Stimulated activated naive CD8-positive, alpha-beta T cell treated with anti-CD3 and anti-CD28 coated beads, Interleukin-15, Interleukin-2, amounts not matched to agents 100 U/mL and 50 U/mL, for 24 hours (primary cell): ENCODE measurements around the gene TACC2.

Experiments
- ATAC-seq: fragments of 150-1000 bp; cut with Tn5 transposase; one replicate; pipeline ENCODE4 v1.10.0; 2021
- DNase-seq: peaks from one replicate; pipeline ENCODE4 v3.0.0; 2021

The TACC2 gene

GRCh38 chr10:122296363-122297120 lies 307.6 kb downstream of the TACC2 start:
- ATAC-seq (no peak), DNase-seq (no peak)

DNA sequence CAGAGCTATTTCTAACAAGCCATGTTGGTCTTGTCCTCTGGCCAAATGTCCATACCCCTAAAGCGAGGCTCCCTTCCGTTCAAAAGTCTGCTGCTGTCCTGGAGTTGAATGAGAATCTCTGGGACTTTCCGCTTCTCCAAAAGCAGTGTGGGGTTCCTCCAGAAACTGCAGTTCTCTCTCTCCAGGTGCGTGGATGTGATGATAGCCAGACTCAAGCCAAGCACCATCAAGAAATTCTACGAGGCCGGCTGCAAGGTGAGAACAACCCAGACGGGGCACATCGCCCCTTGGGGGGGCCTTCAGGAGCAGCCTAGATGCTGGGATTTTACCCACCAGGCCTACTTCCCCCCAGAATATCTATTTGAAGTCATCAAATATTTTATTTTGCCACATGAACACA lies 308.6 kb downstream of the TACC2 start:
- ATAC-seq, result no peak
- DNase-seq, result no peak

GRCh38 chr10:122298206-122298597 lies 309.2 kb downstream of the TACC2 start:
- no peak for DNase-seq
- ATAC-seq, result no peak

DNA sequence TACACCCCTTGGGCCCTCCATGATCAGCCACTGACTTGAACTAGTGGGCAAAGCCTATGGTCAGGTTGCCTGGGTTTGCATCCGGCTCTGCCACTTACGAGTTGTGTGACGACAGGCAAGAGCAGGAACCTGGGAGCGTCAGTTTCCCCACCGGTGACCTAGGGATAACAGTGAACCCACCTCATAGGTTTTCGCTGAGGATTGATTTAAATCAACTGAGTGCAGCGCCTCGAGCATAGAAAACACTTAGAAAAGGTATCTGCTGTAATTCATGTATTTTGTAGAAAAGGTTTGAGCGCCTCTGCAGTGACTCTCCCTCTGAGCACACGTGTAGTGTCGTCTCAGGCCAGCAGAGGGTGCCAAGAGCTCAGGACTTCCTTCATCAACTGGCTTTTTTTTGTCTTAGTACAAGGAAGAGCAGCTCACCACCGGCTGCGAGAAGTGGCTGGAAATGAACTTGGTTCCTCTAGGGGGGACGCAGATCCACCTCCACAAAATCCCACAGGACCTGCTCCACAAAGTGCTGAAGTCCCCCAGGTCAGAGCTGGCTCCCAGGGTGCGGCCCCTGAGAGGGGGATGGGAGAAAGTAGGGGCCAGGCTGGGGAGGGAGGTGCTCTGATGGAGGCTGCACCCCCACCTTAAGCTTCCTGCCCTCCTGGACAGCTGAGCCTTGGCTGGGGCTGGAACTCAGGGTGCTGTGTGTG lies 309.8 kb downstream of the TACC2 start:
- ATAC-seq, result peak; percentile 76
- DNase-seq, result peak; percentile 65

GRCh38 chr10:122299423-122300075 lies 310.6 kb downstream of the TACC2 start:
- no peak for DNase-seq
- no peak for ATAC-seq

GRCh38 chr10:122301055-122301810 lies 312.3 kb downstream of the TACC2 start:
- ATAC-seq (peak; percentile 38), DNase-seq (no peak)

GRCh38 chr10:122301811-122302115 lies 312.8 kb downstream of the TACC2 start:
- DNase-seq (no peak), ATAC-seq (no peak)

DNA sequence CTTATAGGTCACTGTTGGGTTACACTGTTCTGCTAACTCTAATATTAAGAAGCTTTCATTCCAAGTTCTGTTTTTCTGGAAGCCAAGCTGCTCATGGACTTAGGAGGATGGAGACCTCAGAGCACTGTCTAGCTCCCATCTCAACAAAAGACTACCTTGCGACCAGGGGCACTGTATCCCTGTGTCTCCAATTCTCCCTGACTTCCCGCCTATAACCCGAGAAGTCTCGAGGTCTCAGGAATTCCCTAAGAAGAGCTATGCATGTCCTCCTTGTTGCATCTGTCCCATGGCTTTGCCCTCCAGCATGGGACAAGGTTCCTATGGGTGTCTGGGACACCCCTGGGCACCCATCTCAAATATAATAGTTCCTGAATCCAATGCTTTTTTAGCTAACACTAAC lies 313.4 kb downstream of the TACC2 start:
- DNase-seq, result no peak
- no peak for ATAC-seq

GRCh38 chr10:122303271-122304053 lies 314.5 kb downstream of the TACC2 start:
- ATAC-seq (no peak), DNase-seq (no peak)
